ENCODE measurements around the gene GNA14. TPM values are rescaled to one million over a fixed set of nuclear protein-coding genes. Genes with fewer than 3 reads are reported as not detected.

The GNA14 gene
- total and polyA plus RNA-seq, 5 donors from 2014 or later = not detected

- H3K36me3 Mint-ChIP-seq = no peaks in the 10 kb centered on the region
- H3K4me3 ChIP-seq (ENCODE audit: low read depth, low read length) = no peak overlapping the region
- H3K9me3 Mint-ChIP-seq = peaks cover 0 to 3% (median 0%) of the 10 kb centered on the region in 7 donors
- no peaks in the 10 kb centered on the region for H3K4me1 ChIP-seq (ENCODE audit: control insufficient read depth, insufficient read depth, low read length, poor library complexity, severe bottlenecking)
- peaks cover 39% of the 10 kb centered on the region for H3K27me3 Mint-ChIP-seq
- no peak for ATAC-seq (ENCODE audit: low read depth in 2 of 2)
- H3K27ac Mint-ChIP-seq = no peak overlapping the region
- H3K4me1 Mint-ChIP-seq = peaks cover 0 to 5% (median 0%) of the 10 kb centered on the region in 4 donors
- H3K27ac ChIP-seq (ENCODE audit: insufficient read depth, low read length, poor library complexity, severe bottlenecking) = no peak overlapping the region
- no peak overlapping the region for H3K4me3 Mint-ChIP-seq
- peaks cover 10% of the 10 kb centered on the region for H3K27me3 ChIP-seq (ENCODE audit: control insufficient read depth, insufficient read depth, low read length)
- no peaks in the 10 kb centered on the region for H3K9me3 ChIP-seq (ENCODE audit: control insufficient read depth in 2 of 2, low read length in 2 of 2)
- no peak for DNase-seq
- no peaks in the 10 kb centered on the region for H3K36me3 ChIP-seq (ENCODE audit: control insufficient read depth, insufficient read depth, low read length)
Observed at GRCh38 chr9:77601476-77602099, 46.5 kb downstream of the GNA14 start.

- ATAC-seq (ENCODE audit: low read depth in 2 of 2) (no peak), DNase-seq (no peak)
- Mint-ChIP-seq H3K9me3 (peaks cover 0 to 2% (median 0%) of the 10 kb centered on the region in 7 donors), H3K27me3 (peaks cover 45% of the 10 kb centered on the region), H3K27ac (no peak overlapping the region), H3K36me3 (no peaks in the 10 kb centered on the region), H3K4me3 (no peak overlapping the region), H3K4me1 (peaks cover 0 to 5% (median 0%) of the 10 kb centered on the region in 4 donors)
- no peak overlapping the region for H3K4me3 ChIP-seq (ENCODE audit: low read depth, low read length)
- H3K27me3 ChIP-seq (ENCODE audit: control insufficient read depth, insufficient read depth, low read length) = peaks cover 10% of the 10 kb centered on the region
- H3K36me3 ChIP-seq (ENCODE audit: control insufficient read depth, insufficient read depth, low read length) = no peaks in the 10 kb centered on the region
- H3K27ac ChIP-seq (ENCODE audit: insufficient read depth, low read length, poor library complexity, severe bottlenecking) = no peak overlapping the region
- no peaks in the 10 kb centered on the region for H3K9me3 ChIP-seq (ENCODE audit: control insufficient read depth in 2 of 2, low read length in 2 of 2)
- H3K4me1 ChIP-seq (ENCODE audit: control insufficient read depth, insufficient read depth, low read length, poor library complexity, severe bottlenecking) = no peaks in the 10 kb centered on the region
Observed at GRCh38 chr9:77600810-77601209, 47.3 kb downstream of the GNA14 start.

- no peaks in the 10 kb centered on the region for H3K9me3 ChIP-seq (ENCODE audit: control insufficient read depth in 2 of 2, low read length in 2 of 2)
- H3K4me3 ChIP-seq (ENCODE audit: low read depth, low read length) = no peak overlapping the region
- Mint-ChIP-seq H3K4me1 (peaks cover 0 to 5% (median 2%) of the 10 kb centered on the region in 4 donors), H3K27ac (no peak overlapping the region), H3K4me3 (no peak overlapping the region), H3K9me3 (peaks cover 0 to 2% (median 0%) of the 10 kb centered on the region in 7 donors), H3K27me3 (peaks cover 40% of the 10 kb centered on the region), H3K36me3 (no peaks in the 10 kb centered on the region)
- no peaks in the 10 kb centered on the region for H3K36me3 ChIP-seq (ENCODE audit: control insufficient read depth, insufficient read depth, low read length)
- DNase-seq (no peak), ATAC-seq (ENCODE audit: low read depth in 2 of 2) (no peak)
- peaks cover 5% of the 10 kb centered on the region for H3K27me3 ChIP-seq (ENCODE audit: control insufficient read depth, insufficient read depth, low read length)
- no peaks in the 10 kb centered on the region for H3K4me1 ChIP-seq (ENCODE audit: control insufficient read depth, insufficient read depth, low read length, poor library complexity, severe bottlenecking)
- no peak overlapping the region for H3K27ac ChIP-seq (ENCODE audit: insufficient read depth, low read length, poor library complexity, severe bottlenecking)
Observed at GRCh38 chr9:77599492-77599891, 48.6 kb downstream of the GNA14 start.

GRCh38 chr9:77598991-77599390, 49.1 kb downstream of the GNA14 start:
- H3K4me1 Mint-ChIP-seq = peaks cover 0 to 5% (median 2%) of the 10 kb centered on the region in 4 donors
- H3K27me3 Mint-ChIP-seq = peaks cover 36% of the 10 kb centered on the region
- H3K9me3 Mint-ChIP-seq = peaks cover 0 to 2% (median 0%) of the 10 kb centered on the region in 7 donors

GRCh38 chr9:77598524-77598923, 49.6 kb downstream of the GNA14 start:
- no peak overlapping the region for H3K27ac ChIP-seq (ENCODE audit: insufficient read depth, low read length, poor library complexity, severe bottlenecking)
- no peak overlapping the region for H3K4me3 ChIP-seq (ENCODE audit: low read depth, low read length)
- Mint-ChIP-seq H3K27me3 (peaks cover 36% of the 10 kb centered on the region), H3K27ac (no peak overlapping the region), H3K4me1 (peaks cover 0 to 5% (median 2%) of the 10 kb centered on the region in 4 donors), H3K4me3 (no peak overlapping the region), H3K36me3 (no peaks in the 10 kb centered on the region), H3K9me3 (peaks cover 0 to 2% (median 0%) of the 10 kb centered on the region in 7 donors)
- no peaks in the 10 kb centered on the region for H3K27me3 ChIP-seq (ENCODE audit: control insufficient read depth, insufficient read depth, low read length)
- no peak for ATAC-seq (ENCODE audit: low read depth in 2 of 2)
- H3K4me1 ChIP-seq (ENCODE audit: control insufficient read depth, insufficient read depth, low read length, poor library complexity, severe bottlenecking) = no peaks in the 10 kb centered on the region
- H3K9me3 ChIP-seq (ENCODE audit: control insufficient read depth in 2 of 2, low read length in 2 of 2) = no peaks in the 10 kb centered on the region
- H3K36me3 ChIP-seq (ENCODE audit: control insufficient read depth, insufficient read depth, low read length) = no peaks in the 10 kb centered on the region
- no peak for DNase-seq

More at GRCh38 chr9:77598991-77599390, 49.1 kb downstream of the GNA14 start:
- Histone ChIP-seq H3K4me1 (ENCODE audit: control insufficient read depth, insufficient read depth, low read length, poor library complexity, severe bottlenecking) (no peaks in the 10 kb centered on the region), H3K9me3 (ENCODE audit: control insufficient read depth in 2 of 2, low read length in 2 of 2) (no peaks in the 10 kb centered on the region), H3K27ac (ENCODE audit: insufficient read depth, low read length, poor library complexity, severe bottlenecking) (no peak overlapping the region), H3K36me3 (ENCODE audit: control insufficient read depth, insufficient read depth, low read length) (no peaks in the 10 kb centered on the region), H3K27me3 (ENCODE audit: control insufficient read depth, insufficient read depth, low read length) (no peaks in the 10 kb centered on the region), H3K4me3 (ENCODE audit: low read depth, low read length) (no peak overlapping the region)
- no peak overlapping the region for H3K4me3 Mint-ChIP-seq
- no peaks in the 10 kb centered on the region for H3K36me3 Mint-ChIP-seq
- peak overlapping the region in 1 of 3 donors; percentile 32 for H3K27ac Mint-ChIP-seq
- no peak for ATAC-seq (ENCODE audit: low read depth in 2 of 2)
- DNase-seq = no peak

- Mint-ChIP-seq H3K27ac (no peak overlapping the region), H3K4me1 (peaks cover 0 to 3% (median 1%) of the 10 kb centered on the region in 4 donors), H3K9me3 (peaks cover 0 to 2% (median 0%) of the 10 kb centered on the region in 7 donors), H3K27me3 (peaks cover 28% of the 10 kb centered on the region), H3K36me3 (no peaks in the 10 kb centered on the region), H3K4me3 (no peak overlapping the region)
- Histone ChIP-seq H3K4me1 (ENCODE audit: control insufficient read depth, insufficient read depth, low read length, poor library complexity, severe bottlenecking) (no peaks in the 10 kb centered on the region), H3K4me3 (ENCODE audit: low read depth, low read length) (no peak overlapping the region), H3K27me3 (ENCODE audit: control insufficient read depth, insufficient read depth, low read length) (no peaks in the 10 kb centered on the region), H3K27ac (ENCODE audit: insufficient read depth, low read length, poor library complexity, severe bottlenecking) (no peak overlapping the region), H3K9me3 (ENCODE audit: control insufficient read depth in 2 of 2, low read length in 2 of 2) (no peaks in the 10 kb centered on the region), H3K36me3 (ENCODE audit: control insufficient read depth, insufficient read depth, low read length) (no peaks in the 10 kb centered on the region)
- no peak for DNase-seq
- ATAC-seq (ENCODE audit: low read depth in 2 of 2) = no peak
Observed at GRCh38 chr9:77597057-77597456, 51.1 kb downstream of the GNA14 start.

- ATAC-seq (ENCODE audit: low read depth in 2 of 2) = no peak
- Mint-ChIP-seq H3K27ac (no peak overlapping the region), H3K27me3 (peaks cover 32% of the 10 kb centered on the region), H3K9me3 (peaks cover 0 to 3% (median 0%) of the 10 kb centered on the region in 7 donors), H3K4me1 (peaks cover 0 to 3% (median 1%) of the 10 kb centered on the region in 4 donors), H3K36me3 (no peaks in the 10 kb centered on the region), H3K4me3 (no peak overlapping the region)
- Histone ChIP-seq H3K9me3 (ENCODE audit: control insufficient read depth in 2 of 2, low read length in 2 of 2) (no peaks in the 10 kb centered on the region), H3K27me3 (ENCODE audit: control insufficient read depth, insufficient read depth, low read length) (no peaks in the 10 kb centered on the region), H3K27ac (ENCODE audit: insufficient read depth, low read length, poor library complexity, severe bottlenecking) (no peak overlapping the region), H3K4me1 (ENCODE audit: control insufficient read depth, insufficient read depth, low read length, poor library complexity, severe bottlenecking) (no peaks in the 10 kb centered on the region), H3K4me3 (ENCODE audit: low read depth, low read length) (no peak overlapping the region), H3K36me3 (ENCODE audit: control insufficient read depth, insufficient read depth, low read length) (no peaks in the 10 kb centered on the region)
- no peak for DNase-seq
Observed at GRCh38 chr9:77595426-77596095, 52.6 kb downstream of the GNA14 start.
